Measurements from ENCODE around the gene RGS14.

RGS14 gene

DNA sequence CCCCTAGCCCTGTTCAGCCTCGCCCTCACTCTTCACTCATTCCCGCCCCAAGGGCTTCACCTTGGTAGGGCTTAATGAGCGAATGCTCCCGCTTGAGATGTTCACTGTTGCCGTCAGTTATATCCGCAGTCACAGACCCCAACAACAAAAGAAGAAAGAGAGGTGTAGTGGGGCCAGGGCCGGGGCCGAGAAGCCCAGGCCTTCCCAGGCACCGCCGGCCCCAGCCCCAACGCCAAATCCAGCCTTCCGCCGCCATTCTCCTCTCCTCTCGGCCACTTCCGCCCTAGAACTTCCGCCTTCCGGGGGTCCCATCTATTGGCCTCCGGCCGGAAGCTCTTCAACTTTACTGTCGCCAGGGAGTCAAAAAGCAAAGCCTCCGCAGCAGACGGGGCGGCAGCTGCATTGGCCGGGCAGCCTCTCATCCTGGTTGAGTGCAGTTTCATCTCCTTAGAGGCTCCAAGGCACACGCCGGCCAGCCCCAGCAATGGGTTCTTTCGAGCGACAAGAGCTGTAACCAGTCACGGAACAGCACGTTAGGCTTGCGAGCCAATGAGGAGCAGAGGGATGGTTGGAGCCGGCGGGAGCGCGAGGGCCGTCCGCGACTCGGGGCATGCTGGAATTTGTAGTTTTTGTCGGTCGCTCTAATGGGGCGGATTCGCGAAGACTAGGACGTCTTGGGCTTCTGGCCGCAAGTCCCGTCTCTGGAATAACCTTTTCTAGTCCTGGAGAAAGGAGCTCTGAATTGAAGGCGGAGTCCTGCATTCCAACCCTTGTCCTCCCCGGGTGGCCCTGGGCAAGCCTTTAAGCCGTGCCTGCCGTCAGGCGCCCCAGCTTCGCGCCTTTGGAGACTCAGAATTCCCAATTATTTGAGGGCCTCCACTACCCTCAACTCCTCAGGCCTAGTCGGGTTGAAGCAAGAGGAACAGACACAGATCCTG is 6.1 kb upstream of the RGS14 start, which contains the start of gene LMAN2:
Gene LMAN2 (minus strand): TSS at position 277 of the 938 bp plus-strand sequence. CDS start 21 bp downstream, at position 256.
- peak; percentile 97 to 98 for DNase-seq (ENCODE audit: low read depth in 2 of 2)
- TF ChIP-seq, protein P1, sequence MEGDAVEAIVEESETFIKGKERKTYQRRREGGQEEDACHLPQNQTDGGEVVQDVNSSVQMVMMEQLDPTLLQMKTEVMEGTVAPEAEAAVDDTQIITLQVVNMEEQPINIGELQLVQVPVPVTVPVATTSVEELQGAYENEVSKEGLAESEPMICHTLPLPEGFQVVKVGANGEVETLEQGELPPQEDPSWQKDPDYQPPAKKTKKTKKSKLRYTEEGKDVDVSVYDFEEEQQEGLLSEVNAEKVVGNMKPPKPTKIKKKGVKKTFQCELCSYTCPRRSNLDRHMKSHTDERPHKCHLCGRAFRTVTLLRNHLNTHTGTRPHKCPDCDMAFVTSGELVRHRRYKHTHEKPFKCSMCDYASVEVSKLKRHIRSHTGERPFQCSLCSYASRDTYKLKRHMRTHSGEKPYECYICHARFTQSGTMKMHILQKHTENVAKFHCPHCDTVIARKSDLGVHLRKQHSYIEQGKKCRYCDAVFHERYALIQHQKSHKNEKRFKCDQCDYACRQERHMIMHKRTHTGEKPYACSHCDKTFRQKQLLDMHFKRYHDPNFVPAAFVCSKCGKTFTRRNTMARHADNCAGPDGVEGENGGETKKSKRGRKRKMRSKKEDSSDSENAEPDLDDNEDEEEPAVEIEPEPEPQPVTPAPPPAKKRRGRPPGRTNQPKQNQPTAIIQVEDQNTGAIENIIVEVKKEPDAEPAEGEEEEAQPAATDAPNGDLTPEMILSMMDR (IDR thresholded peaks at IDR 0.05; ENCODE audit: low read depth, low read length) = no peak
- peak within 1 kb of the TSS; percentile 73 to 100 for H3K4me3 ChIP-seq (replicated peaks in 1 of 2; ENCODE audit: low read depth in 2 of 2, low read length in 2 of 2)

DNA sequence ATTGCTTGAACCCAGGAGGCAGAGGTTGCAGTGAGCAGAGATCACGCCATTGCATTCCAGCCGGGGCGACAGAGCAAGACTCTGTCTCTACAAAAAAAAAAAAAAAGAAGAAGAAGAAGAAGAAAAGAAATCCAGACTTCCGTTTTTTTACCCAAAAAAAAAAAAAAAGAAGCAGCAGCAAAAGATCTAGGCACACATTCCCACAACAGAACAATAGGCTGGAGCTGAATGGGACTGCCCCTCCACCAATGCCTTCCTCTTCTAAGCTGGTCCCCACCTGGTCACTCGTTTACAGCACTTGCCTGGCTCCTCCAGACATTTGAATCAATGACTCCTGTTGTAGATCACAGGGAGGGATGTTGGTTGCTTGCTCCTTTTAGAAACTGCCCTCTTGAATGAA is 4.6 kb upstream of the RGS14 start:
- no peak for DNase-seq (ENCODE audit: low read depth in 2 of 2)
- TF ChIP-seq, protein P1 (IDR thresholded peaks at IDR 0.05; ENCODE audit: low read depth, low read length) = no peak
- no peak overlapping the region for H3K4me3 ChIP-seq (replicated peaks in 1 of 2; ENCODE audit: low read depth in 2 of 2, low read length in 2 of 2)

DNA sequence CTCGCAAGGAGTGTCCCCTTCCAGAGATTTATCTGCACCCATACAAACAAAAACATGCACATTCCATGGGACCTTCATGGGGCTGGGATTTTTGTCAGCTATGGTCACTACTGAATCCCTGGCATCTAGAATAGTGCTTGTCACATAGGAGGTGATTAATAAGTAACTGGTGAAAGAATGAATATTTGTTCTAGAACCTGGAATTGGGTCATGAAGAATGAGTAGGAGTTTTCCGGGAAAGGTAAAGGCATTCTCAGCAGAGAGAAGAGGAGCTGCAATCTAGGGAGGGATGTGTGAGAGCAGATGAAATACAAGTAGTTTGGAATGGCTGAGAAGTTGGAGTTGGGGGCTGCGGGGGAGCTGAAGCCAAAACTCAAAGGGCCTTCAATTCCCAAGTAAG is 3.5 kb upstream of the RGS14 start:
- no peak overlapping the region for H3K4me3 ChIP-seq (replicated peaks in 1 of 2; ENCODE audit: low read depth in 2 of 2, low read length in 2 of 2)
- DNase-seq (ENCODE audit: low read depth in 2 of 2) = no peak
- TF ChIP-seq, protein P1 (IDR thresholded peaks at IDR 0.05; ENCODE audit: low read depth, low read length) = no peak

DNA sequence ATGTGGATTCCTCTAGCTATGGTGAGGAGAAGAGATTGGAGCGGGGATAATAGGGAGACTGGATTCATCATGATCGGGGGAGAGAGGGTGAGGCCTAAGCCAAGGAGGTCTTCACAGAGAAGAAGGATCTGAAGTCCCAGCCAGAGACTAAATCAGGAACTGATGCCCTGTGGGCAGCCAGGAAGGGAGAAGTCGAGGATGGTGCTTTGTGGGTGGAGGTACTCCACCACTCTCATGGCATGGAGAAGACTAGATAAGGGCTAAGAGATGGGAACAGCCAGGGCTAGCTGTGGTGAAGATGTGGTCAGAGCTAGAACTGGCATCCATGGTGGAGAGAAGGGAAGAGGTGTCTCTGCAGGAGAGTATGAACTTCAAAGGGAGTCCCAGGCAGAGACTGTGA is 3.0 kb upstream of the RGS14 start:
- DNase-seq (ENCODE audit: low read depth in 2 of 2) = no peak
- H3K4me3 ChIP-seq (replicated peaks in 1 of 2; ENCODE audit: low read depth in 2 of 2, low read length in 2 of 2) = no peak overlapping the region

DNA sequence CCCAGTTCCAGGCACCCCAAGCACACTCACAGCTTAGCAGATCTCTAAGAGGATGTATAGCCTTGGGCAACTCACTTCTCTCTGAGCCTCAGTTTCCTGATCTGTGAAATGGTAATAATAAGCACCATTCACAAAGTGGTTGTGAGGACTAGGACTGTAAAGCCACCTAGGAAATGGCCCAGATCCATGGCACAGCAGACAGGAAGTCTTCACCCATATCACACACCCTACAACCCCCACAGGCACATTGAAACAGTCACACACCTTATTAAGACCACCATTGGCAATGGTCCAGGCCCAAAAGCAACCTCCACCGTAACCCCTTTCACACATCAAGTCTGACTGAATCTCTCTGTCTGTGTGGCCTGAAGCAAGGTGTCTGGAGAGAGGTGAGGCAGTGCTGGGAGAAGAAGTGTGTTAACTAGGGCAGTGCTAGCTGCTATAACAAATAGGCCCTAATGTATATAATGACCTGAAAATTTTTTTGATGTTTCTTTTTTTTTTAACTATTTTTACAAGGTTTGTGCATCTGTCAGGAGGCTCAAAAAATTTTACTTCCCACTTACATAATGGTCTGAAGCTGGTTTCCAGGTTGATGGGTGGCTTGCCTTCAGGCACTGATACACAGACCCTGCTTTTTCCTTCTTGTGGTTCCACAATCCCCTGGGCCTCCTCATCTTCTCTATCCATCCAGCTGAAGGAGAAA is 2.4 kb upstream of the RGS14 start:
- TF ChIP-seq, protein P1 (IDR thresholded peaks at IDR 0.05; ENCODE audit: low read depth, low read length) = no peak
- DNase-seq (ENCODE audit: low read depth in 2 of 2) = no peak
- no peak overlapping the region for H3K4me3 ChIP-seq (replicated peaks in 1 of 2; ENCODE audit: low read depth in 2 of 2, low read length in 2 of 2)

More for the DNA sequence above, 3.0 kb upstream of the RGS14 start:
- TF ChIP-seq, protein P1 (IDR thresholded peaks at IDR 0.05; ENCODE audit: low read depth, low read length) = no peak

DNA sequence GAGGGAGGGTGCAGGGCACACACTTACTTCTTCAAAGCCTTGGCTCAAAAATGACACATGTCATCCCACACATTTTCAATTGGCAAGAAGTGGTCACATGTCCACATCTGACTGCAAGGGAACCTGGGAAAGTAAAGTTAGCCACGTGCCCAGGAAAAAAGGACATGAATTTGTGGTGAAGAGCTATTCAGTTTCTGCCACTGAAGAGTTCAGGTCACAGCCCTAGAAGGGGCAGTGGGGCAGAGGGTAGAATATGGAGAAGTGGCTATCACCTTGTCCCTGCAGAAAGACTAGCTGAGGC is 1.9 kb upstream of the RGS14 start:
- no peak for DNase-seq (ENCODE audit: low read depth in 2 of 2)
- TF ChIP-seq, protein P1 (IDR thresholded peaks at IDR 0.05; ENCODE audit: low read depth, low read length) = no peak
- no peak overlapping the region for H3K4me3 ChIP-seq (replicated peaks in 1 of 2; ENCODE audit: low read depth in 2 of 2, low read length in 2 of 2)

Data from cardiac fibroblast (primary cell).